Measurements from ENCODE around the gene KCNQ1. TPM values are rescaled to one million over a fixed set of nuclear protein-coding genes. Genes with fewer than 3 reads are reported as not detected.

Gene KCNQ1
- total and polyA plus RNA-seq, 7 experiments from 2014 or later = 14.7 to 46.4 (median 36.9) TPM

DNA sequence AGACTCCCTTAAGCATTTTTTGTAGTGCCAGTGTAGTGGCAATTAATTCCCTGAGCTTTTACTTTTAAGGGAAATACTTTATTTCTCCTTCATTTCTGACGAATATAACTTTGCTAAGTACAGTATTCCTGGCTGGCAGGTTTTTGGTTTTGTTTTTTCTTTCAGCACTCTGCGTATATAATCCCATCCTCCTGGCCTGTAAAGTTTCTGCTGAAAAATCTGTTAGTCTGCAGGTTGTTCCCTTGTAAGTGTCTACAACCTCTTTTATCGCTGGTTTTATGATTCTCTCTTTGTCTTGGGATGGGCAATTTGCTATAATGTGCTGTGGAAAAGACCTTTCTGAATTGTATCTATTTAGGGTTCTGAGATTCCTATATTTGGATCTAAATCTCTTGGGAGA lies 198.9 kb downstream of the KCNQ1 start:
- peaks cover 0 to 51% (median 20%) of the 10 kb centered on the region in 3 experiments for H3K9me3 ChIP-seq (ENCODE audit: control insufficient read depth in 2 of 3, low read length in 3 of 3)
- DNase-seq = no peak
- no peak for ATAC-seq
- Mint-ChIP-seq H3K9me3 (peaks cover 22 to 100% (median 70%) of the 10 kb centered on the region in 11 donors), H3K27ac (no peak overlapping the region), H3K36me3 (peaks cover 17 to 94% (median 85%) of the 10 kb centered on the region in 5 donors), H3K4me3 (no peak overlapping the region), H3K4me1 (peaks cover 0 to 15% (median 0%) of the 10 kb centered on the region in 7 donors), H3K27me3 (no peaks in the 10 kb centered on the region)
- no peaks in the 10 kb centered on the region for H3K27me3 ChIP-seq (ENCODE audit: control insufficient read depth in 2 of 2, insufficient read depth in 2 of 2, low read length in 2 of 2)
- H3K4me1 ChIP-seq (ENCODE audit: control insufficient read depth in 2 of 2, insufficient read depth in 2 of 2, low read length in 2 of 2) = no peaks in the 10 kb centered on the region
- intact Hi-C loops (cut with micrococcal nuclease) = no loop called here
- POLR2A ChIA-PET = no interaction called here
- peaks cover 0 to 23% (median 0%) of the 10 kb centered on the region in 3 experiments for H3K36me3 ChIP-seq (ENCODE audit: control insufficient read depth in 2 of 3, insufficient read depth in 3 of 3, low read length in 3 of 3)
- H3K4me3 ChIP-seq (ENCODE audit: low read length) = no peak overlapping the region
- no peak overlapping the region for H3K27ac ChIP-seq (ENCODE audit: low read depth, low read length)
- CTCF ChIA-PET = no interaction called here

DNA sequence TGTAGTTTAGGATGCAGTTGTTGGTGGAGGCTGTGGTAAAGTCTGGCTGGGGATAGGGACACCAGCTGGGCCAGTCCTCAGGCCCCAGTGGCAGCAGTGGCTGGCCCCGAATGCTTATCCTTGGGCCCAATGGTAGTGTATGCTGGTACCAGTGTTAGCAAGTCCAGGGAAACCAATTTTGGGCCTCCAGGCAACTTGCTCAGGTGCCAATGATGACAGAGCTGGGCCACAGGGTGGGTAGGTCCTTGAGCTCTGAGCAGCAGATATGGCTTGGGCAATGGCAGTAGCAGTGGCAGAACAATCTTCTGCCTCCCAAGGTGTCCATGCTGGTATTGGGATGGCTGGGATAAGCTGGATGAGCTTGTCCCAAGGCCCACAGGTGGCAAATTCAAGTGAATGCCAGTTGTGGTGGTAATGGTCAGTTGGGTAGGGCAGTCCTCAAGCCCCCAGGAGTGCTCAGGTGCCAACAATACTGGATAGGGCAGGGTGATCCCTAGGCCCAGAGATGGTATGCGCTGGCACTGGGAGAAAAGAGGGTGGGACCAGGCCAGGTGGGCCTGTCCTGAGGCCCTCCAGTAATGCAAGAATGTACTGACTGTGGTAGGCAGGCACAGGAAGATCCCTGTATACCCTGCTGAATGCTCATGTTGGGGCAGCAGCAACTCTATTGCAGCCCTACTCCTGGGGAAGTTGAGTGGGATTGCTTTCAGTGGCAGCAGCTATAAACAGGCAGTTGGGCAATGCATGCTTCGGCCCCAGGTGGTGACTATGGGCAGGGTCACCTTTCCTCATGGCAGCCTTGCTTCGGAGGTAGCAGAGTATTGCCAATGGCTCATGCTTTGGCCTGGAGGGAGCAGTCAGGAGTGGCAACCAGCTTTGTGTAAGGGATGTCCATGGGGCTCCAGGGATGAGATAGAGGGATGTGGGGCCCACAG lies 200.3 kb downstream of the KCNQ1 start:
- Mint-ChIP-seq H3K27me3 (no peaks in the 10 kb centered on the region), H3K36me3 (peaks cover 19 to 93% (median 89%) of the 10 kb centered on the region in 5 donors), H3K27ac (no peak overlapping the region), H3K4me1 (peaks cover 0 to 15% (median 0%) of the 10 kb centered on the region in 7 donors), H3K9me3 (peaks cover 28 to 100% (median 74%) of the 10 kb centered on the region in 11 donors), H3K4me3 (peak overlapping the region in 1 of 10 donors; percentile 64)
- ATAC-seq (no peak), DNase-seq (no peak)
- ChIA-PET POLR2A (no interaction called here), CTCF (interaction anchor here (1.2 kb wide), 1 partner anchor 113 kb away, joined by 4 read pairs; no protein-coding TSS in a partner anchor)
- no peak overlapping the region for H3K27ac ChIP-seq (ENCODE audit: low read depth, low read length)
- H3K36me3 ChIP-seq (ENCODE audit: control insufficient read depth in 2 of 3, insufficient read depth in 3 of 3, low read length in 3 of 3) = peaks cover 0 to 22% (median 0%) of the 10 kb centered on the region in 3 experiments
- no peaks in the 10 kb centered on the region for H3K4me1 ChIP-seq (ENCODE audit: control insufficient read depth in 2 of 2, insufficient read depth in 2 of 2, low read length in 2 of 2)
- no peaks in the 10 kb centered on the region for H3K27me3 ChIP-seq (ENCODE audit: control insufficient read depth in 2 of 2, insufficient read depth in 2 of 2, low read length in 2 of 2)
- intact Hi-C loops (cut with micrococcal nuclease) = no loop called here
- H3K4me3 ChIP-seq (ENCODE audit: low read length) = no peak overlapping the region
- H3K9me3 ChIP-seq (ENCODE audit: control insufficient read depth in 2 of 3, low read length in 3 of 3) = peaks cover 5 to 58% (median 24%) of the 10 kb centered on the region in 3 experiments

DNA sequence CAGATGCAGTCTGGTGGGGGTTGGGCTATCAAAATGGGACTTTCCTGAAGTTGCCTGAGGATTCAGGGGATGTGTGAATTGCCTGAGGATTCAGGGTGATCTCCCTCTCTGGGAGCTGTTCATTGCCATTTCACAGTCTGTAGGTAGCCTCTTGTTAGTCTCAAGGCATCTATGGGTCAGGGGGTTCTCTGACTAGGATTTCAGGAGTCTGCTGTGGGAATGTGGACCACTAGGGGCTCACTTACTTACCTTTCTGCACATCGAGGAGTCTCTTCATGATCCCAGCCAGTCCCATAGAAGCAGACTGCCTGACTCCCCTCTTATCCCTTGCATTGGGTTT lies 200.9 kb downstream of the KCNQ1 start:
- ChIA-PET CTCF (interaction anchor here (1.2 kb wide), 1 partner anchor 114 kb away, joined by 4 read pairs; no protein-coding TSS in a partner anchor), POLR2A (no interaction called here)
- Histone ChIP-seq H3K9me3 (ENCODE audit: control insufficient read depth in 2 of 3, low read length in 3 of 3) (peaks cover 5 to 59% (median 28%) of the 10 kb centered on the region in 3 experiments), H3K4me3 (ENCODE audit: low read length) (no peak overlapping the region), H3K36me3 (ENCODE audit: control insufficient read depth in 2 of 3, insufficient read depth in 3 of 3, low read length in 3 of 3) (peaks cover 0 to 19% (median 0%) of the 10 kb centered on the region in 3 experiments), H3K4me1 (ENCODE audit: control insufficient read depth in 2 of 2, insufficient read depth in 2 of 2, low read length in 2 of 2) (no peaks in the 10 kb centered on the region), H3K27me3 (ENCODE audit: control insufficient read depth in 2 of 2, insufficient read depth in 2 of 2, low read length in 2 of 2) (no peaks in the 10 kb centered on the region), H3K27ac (ENCODE audit: low read depth, low read length) (no peak overlapping the region)
- DNase-seq (no peak), ATAC-seq (no peak)
- Mint-ChIP-seq H3K36me3 (peaks cover 19 to 93% (median 84%) of the 10 kb centered on the region in 5 donors), H3K4me1 (peaks cover 0 to 9% (median 0%) of the 10 kb centered on the region in 7 donors), H3K9me3 (peaks cover 26 to 100% (median 72%) of the 10 kb centered on the region in 11 donors), H3K27ac (no peak overlapping the region), H3K27me3 (no peaks in the 10 kb centered on the region), H3K4me3 (peak overlapping the region in 1 of 10 donors; percentile 64)
- intact Hi-C loops (cut with micrococcal nuclease) = no loop called here

DNA sequence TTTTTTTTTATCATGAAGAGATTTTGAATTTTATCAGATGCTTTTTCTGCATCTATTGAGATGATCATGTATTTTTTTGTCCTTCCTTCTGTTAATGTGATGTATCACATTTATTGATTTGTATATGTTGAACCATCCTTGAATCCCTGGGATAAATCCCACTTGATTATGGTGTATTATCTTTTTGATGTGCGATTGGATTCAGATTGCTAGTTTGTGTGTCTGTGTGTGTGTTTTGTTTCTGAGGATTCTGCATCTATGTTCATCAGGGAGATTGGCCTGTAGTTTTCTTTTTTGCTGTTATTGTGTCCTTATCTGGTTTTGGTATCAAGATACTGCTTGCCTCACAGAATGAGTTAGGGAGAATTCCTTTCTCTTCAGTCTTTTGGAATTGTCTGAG lies 202.4 kb downstream of the KCNQ1 start:
- Mint-ChIP-seq H3K4me3 (peak overlapping the region in 1 of 10 donors; percentile 9), H3K4me1 (peaks cover 0 to 6% (median 0%) of the 10 kb centered on the region in 7 donors), H3K27me3 (no peaks in the 10 kb centered on the region), H3K36me3 (peaks cover 21 to 89% (median 75%) of the 10 kb centered on the region in 5 donors), H3K27ac (no peak overlapping the region), H3K9me3 (peaks cover 15 to 94% (median 62%) of the 10 kb centered on the region in 11 donors)
- CTCF ChIA-PET = interaction anchor here (0.7 kb wide), 1 partner anchor 20 kb away, joined by 3 read pairs; no protein-coding TSS in a partner anchor
- H3K36me3 ChIP-seq (ENCODE audit: control insufficient read depth in 2 of 3, insufficient read depth in 3 of 3, low read length in 3 of 3) = peaks cover 0 to 17% (median 0%) of the 10 kb centered on the region in 3 experiments
- no peak for DNase-seq
- no peak overlapping the region for H3K4me3 ChIP-seq (ENCODE audit: low read length)
- peaks cover 5 to 53% (median 28%) of the 10 kb centered on the region in 3 experiments for H3K9me3 ChIP-seq (ENCODE audit: control insufficient read depth in 2 of 3, low read length in 3 of 3)
- ATAC-seq = no peak
- POLR2A ChIA-PET = no interaction called here
- intact Hi-C loops (cut with micrococcal nuclease) = no loop called here
- no peak overlapping the region for H3K27ac ChIP-seq (ENCODE audit: low read depth, low read length)
- H3K4me1 ChIP-seq (ENCODE audit: control insufficient read depth in 2 of 2, insufficient read depth in 2 of 2, low read length in 2 of 2) = no peaks in the 10 kb centered on the region
- H3K27me3 ChIP-seq (ENCODE audit: control insufficient read depth in 2 of 2, insufficient read depth in 2 of 2, low read length in 2 of 2) = no peaks in the 10 kb centered on the region

DNA sequence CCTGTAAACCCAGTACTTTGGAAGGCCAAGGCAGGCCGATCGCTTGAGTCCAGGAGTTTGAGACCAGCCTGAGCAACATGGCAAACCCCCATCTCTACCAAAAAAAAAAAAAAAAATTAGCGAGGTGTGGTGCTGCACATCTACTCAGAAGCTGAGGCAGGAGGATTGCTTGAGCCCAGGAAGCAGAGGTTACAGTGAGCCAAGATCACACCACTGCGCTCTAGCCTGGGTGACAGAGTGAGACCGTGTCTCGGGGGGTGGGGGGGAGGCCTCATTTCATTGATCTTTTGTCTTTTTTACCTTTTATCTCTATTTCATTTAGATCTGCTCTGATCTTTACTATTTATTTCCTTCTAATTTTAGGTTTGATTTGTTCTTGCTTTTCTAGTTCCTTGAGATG lies 203.1 kb downstream of the KCNQ1 start:
- Histone ChIP-seq H3K27ac (ENCODE audit: low read depth, low read length) (no peak overlapping the region), H3K9me3 (ENCODE audit: control insufficient read depth in 2 of 3, low read length in 3 of 3) (peaks cover 5 to 53% (median 28%) of the 10 kb centered on the region in 3 experiments), H3K27me3 (ENCODE audit: control insufficient read depth in 2 of 2, insufficient read depth in 2 of 2, low read length in 2 of 2) (no peaks in the 10 kb centered on the region), H3K4me3 (ENCODE audit: low read length) (no peak overlapping the region), H3K4me1 (ENCODE audit: control insufficient read depth in 2 of 2, insufficient read depth in 2 of 2, low read length in 2 of 2) (no peaks in the 10 kb centered on the region), H3K36me3 (ENCODE audit: control insufficient read depth in 2 of 3, insufficient read depth in 3 of 3, low read length in 3 of 3) (peaks cover 0 to 20% (median 0%) of the 10 kb centered on the region in 3 experiments)
- Mint-ChIP-seq H3K36me3 (peaks cover 22 to 90% (median 74%) of the 10 kb centered on the region in 5 donors), H3K27me3 (no peaks in the 10 kb centered on the region), H3K4me3 (no peak overlapping the region), H3K9me3 (peaks cover 15 to 86% (median 56%) of the 10 kb centered on the region in 11 donors), H3K27ac (no peak overlapping the region), H3K4me1 (peaks cover 0 to 10% (median 0%) of the 10 kb centered on the region in 7 donors)
- no peak for DNase-seq
- ChIA-PET CTCF (interaction anchor here (0.6 kb wide), 1 partner anchor 891 kb away, joined by 3 read pairs; no protein-coding TSS in a partner anchor), POLR2A (no interaction called here)
- intact Hi-C loops (cut with micrococcal nuclease) = no loop called here
- ATAC-seq = no peak

DNA sequence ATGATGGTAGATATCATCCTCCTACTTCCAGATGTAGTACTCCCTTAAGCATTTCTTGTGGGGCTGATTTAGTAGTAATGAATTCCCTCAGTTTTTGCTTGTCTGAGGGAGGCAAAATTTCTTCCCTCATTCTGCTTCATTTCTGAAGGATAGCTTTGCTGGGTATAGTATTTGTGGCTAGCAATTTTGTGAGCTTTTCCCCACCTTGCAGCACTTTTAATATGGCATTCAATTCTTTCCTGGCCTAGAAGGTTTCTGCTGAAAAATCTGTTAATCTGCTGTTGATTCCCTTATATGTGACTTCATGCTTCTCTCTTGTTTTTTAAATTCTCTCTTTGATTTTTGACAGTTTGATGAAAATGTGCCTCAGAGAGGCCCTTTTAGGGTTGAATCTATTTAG lies 204.6 kb downstream of the KCNQ1 start:
- Histone ChIP-seq H3K4me3 (ENCODE audit: low read length) (no peak overlapping the region), H3K27ac (ENCODE audit: low read depth, low read length) (no peak overlapping the region), H3K36me3 (ENCODE audit: control insufficient read depth in 2 of 3, insufficient read depth in 3 of 3, low read length in 3 of 3) (peaks cover 0 to 22% (median 0%) of the 10 kb centered on the region in 3 experiments), H3K9me3 (ENCODE audit: control insufficient read depth in 2 of 3, low read length in 3 of 3) (peaks cover 5 to 40% (median 20%) of the 10 kb centered on the region in 3 experiments), H3K4me1 (ENCODE audit: control insufficient read depth in 2 of 2, insufficient read depth in 2 of 2, low read length in 2 of 2) (no peaks in the 10 kb centered on the region), H3K27me3 (ENCODE audit: control insufficient read depth in 2 of 2, insufficient read depth in 2 of 2, low read length in 2 of 2) (no peaks in the 10 kb centered on the region)
- ChIA-PET POLR2A (no interaction called here), CTCF (no interaction called here)
- intact Hi-C loops (cut with micrococcal nuclease) = no loop called here
- no peak for DNase-seq
- no peak overlapping the region for H3K4me3 Mint-ChIP-seq
- H3K27ac Mint-ChIP-seq = no peak overlapping the region
- H3K27me3 Mint-ChIP-seq = no peaks in the 10 kb centered on the region
- H3K9me3 Mint-ChIP-seq = peaks cover 15 to 72% (median 42%) of the 10 kb centered on the region in 11 donors
- peaks cover 0 to 10% (median 0%) of the 10 kb centered on the region in 7 donors for H3K4me1 Mint-ChIP-seq
- H3K36me3 Mint-ChIP-seq = peaks cover 20 to 80% (median 60%) of the 10 kb centered on the region in 5 donors
- ATAC-seq = no peak

All from naive thymus-derived CD4-positive, alpha-beta T cell (primary cell).